GM04504 (cell line): ENCODE results near the gene WWC1.
"Not testable (repeated sequence)": the region's sequence is repeated elsewhere in the genome, so short reads cannot be mapped to it uniquely, and the experiment has no call there.

Experiments
- DNase-seq: peaks from one replicate; pipeline ENCODE4 v3.0.0-alpha.2; 2012; ENCODE audit warnings: low read depth

The WWC1 gene

DNA sequence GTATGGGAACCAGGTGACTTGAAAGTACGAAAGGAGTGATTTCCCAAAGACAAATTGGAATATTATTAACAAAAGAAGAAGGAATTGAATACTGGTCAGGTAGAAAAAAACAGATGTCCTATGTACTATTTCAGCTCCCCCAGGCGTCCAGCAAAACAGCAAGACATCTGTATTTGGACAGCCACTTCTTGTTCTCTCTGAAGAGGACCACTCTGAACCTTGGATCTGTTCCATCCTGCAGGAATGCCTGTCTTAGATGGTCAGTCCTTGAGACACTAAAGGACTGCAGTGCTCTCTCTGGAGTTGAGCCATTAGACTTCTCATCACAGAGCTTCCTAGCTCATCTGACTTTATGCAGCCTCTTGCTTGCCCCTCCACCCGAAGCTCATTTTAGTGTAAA lies 120.4 kb downstream of the WWC1 start:
- DNase-seq, result no peak

DNA sequence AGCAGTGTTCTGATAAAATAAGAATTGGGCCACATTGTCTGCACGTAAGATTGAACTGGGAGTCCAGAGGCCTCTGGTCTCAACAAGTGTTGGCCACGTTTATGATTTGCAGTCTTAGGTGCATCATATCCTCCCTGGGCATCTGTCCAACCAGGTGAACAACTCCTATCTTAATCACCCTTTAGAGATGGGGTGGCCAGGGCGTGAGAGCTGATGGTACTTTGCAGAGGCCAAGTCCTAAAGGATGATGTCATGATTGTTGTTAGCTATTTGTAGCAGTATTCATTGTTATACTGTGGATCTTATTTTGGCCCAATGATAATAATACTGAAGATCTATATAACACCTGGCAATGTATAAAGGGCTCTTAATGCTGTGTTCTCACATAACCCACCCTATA lies 121.6 kb downstream of the WWC1 start:
- no peak for DNase-seq

DNA sequence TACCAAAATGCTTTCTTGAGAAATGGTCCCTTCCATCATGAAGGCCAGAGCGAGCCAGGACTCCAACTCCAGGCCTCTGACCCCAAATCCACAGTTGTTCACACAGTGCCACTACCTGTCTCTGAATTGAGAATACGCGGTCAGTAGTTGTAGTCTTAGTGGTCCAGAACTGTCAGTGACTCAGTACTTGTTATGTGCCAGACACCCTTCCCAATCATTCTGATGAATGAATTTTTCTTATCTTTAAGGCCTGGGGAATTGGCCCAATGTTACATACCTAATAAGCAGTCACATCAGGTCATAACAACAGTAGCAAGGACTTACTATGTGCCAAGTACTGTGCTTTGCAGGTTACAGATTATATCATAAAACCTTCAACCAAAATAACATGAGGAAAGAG lies 122.2 kb downstream of the WWC1 start:
- DNase-seq, result no peak

DNA sequence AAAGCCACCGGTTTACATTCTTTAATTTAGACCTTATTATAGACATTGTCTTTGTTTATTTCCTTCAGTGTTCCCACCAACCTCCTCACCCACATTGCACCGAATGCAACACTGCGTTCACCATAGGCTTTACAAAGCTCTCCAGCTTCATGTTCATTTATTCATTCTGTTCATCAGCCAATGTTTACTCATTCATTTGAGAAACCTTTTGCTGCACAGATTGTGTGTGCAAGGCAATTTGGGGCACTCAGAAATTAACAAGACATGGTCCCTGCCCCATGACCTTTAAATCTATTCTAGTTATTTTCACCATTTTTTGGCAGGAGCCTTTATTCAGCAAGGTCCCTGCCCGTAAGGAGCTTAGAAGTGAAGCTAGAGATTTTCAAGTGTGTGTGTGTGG lies 124.0 kb downstream of the WWC1 start:
- DNase-seq, result no peak

DNA sequence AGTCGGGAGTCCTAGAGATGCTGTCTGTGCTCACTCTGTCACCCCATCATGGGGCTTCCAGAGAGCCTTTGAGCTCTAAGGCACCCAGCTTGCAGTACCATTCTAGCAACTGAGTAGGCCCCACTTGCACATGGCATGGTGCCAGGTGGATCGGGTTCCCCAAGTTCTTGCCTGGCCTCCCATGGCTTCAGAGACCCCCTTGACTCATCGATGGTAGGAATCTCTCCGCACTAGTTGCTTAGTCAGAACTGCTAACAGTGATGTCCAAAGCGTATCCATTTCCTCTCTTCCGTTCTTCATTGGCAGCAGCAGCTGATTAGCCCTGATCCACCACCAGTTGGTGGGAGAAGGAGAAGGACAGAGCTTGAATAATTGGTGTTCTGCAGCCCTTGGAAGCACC lies 124.5 kb downstream of the WWC1 start:
- no peak for DNase-seq

DNA sequence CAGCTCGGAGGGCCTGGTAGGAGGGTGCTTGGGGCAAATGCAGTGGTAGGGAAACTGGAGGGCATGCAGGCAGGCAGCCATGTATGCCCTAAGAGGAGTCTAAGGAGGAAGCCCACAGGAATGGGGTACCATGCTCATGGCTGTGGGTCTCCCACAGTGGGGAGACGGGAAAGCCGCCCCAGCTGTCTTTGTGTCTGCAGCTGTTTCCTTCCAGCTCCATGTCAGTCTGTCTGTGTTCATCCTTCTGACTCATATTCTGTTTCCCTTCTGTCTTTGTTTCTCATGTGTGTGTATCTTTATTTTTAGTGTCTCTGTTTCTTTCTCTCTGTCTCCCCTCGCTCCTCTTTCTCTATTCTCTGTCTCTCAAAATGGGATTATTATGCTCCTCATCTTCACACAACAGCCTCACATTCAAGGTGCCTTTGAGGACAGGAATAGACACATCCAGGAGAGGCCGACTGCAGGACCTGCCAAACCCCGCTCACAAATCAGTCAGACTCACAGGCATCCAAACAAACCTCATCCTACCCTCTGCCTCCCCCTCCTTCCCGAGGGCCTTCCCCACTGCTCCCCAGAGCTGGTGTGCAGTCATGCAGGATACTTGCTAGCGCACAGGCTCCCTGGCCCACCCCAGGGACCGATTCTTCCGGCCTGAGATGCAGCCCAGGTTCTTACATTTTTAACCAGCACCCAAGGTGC lies 126.4 kb downstream of the WWC1 start:
- no peak for DNase-seq

DNA sequence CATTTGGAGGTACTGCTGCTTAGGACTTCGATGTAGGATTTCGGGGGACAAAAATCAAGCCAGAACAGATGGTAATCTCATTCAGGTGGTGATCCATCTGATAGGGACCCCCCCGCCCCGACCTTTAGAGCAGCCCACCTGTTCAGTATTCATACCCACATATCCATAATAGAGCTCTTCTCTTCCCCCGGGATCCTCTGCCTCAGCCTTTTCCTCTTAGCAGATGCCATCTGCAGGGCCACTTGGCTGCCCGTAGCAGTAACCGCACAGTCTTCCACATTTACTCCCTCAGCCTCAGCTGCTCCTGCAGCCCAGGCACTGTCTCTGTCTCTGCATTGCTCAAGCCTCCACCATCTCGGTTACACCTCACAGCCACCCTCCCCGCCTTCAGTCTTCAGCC lies 129.0 kb downstream of the WWC1 start:
- no peak for DNase-seq

DNA sequence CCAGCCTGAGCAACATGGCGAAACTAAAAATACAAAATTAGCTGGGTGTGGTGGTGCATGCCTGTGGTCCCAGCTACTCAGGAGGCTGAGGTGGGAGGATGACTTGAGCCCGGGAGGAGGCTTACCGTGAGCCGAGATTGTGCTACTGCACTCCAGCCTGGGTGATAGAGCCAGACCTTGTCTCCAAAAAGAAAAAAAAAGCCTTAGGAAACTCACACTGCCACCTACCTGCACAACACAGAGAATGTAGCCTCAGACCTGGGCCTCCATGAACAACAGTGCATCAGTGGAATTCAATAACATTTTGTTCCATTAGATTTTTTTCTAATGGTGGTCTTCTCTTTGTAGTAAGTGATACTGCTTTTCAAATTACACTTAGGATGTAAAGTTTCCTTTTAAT lies 131.0 kb downstream of the WWC1 start:
- no peak for DNase-seq

DNA sequence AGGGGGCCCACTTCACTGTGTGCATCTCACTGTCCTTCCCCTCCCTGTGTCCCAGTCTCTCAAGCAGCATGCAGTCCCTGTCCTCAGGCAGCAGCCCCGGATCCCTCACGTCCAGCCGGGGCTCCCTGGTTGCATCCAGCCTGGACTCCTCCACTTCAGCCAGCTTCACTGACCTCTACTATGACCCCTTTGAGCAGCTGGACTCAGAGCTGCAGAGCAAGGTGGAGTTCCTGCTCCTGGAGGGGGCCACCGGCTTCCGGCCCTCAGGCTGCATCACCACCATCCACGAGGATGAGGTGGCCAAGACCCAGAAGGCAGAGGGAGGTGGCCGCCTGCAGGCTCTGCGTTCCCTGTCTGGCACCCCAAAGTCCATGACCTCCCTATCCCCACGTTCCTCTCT lies 132.0 kb downstream of the WWC1 start:
- DNase-seq, result no peak

DNA sequence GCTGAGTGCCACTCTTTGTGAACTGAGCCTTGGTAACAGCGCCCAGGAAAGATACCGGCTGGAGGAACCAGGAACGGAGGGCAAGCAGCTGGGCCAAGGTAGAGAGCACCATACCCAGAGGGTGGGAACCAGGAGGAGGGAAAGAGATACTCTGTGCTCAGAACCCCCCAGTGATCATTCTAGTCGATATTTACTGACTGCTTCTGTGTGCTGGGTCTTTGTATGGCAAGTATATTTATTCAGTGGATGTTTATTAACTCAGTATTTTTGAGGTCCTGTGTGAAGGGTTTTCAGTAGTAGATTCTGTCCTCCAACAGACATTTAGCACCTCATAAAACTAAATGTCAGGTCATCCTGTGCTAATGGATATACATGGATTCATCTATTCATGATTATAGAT lies 132.5 kb downstream of the WWC1 start:
- DNase-seq, result no peak

DNA sequence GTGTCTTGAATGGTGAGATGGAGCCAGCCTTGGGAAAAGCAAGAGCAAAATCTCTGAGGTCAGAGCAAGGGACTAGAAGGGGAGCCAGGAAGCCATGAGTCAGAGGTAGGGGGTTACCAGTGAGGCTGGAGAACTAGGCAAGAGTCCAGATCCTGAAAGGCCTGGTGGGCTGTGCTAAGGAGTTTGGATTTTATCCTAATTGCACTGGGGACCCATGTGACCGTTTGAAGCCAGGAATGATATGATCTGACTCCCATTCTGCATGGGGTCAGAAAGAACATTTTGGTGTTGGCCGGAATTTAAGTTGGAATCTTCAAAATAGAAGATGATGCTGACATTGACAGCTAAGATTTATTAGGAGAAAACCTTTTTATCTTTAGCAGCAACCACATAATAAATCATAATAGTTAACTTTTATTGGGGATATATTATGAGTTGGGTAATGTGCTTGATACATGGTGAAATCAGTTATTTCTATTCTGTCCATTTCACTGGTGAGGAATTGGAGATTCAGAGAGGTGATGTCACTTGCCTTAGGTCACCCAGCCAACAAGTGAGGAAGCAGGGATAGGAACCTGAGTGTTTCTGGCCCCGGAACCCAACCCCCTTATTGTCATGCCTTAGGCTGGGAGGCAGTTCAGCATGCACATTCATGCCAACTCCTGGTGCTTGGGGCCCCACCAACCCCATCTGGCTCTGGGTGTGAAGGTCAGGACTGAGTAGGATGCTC lies 133.3 kb downstream of the WWC1 start:
- DNase-seq, result no peak

DNA sequence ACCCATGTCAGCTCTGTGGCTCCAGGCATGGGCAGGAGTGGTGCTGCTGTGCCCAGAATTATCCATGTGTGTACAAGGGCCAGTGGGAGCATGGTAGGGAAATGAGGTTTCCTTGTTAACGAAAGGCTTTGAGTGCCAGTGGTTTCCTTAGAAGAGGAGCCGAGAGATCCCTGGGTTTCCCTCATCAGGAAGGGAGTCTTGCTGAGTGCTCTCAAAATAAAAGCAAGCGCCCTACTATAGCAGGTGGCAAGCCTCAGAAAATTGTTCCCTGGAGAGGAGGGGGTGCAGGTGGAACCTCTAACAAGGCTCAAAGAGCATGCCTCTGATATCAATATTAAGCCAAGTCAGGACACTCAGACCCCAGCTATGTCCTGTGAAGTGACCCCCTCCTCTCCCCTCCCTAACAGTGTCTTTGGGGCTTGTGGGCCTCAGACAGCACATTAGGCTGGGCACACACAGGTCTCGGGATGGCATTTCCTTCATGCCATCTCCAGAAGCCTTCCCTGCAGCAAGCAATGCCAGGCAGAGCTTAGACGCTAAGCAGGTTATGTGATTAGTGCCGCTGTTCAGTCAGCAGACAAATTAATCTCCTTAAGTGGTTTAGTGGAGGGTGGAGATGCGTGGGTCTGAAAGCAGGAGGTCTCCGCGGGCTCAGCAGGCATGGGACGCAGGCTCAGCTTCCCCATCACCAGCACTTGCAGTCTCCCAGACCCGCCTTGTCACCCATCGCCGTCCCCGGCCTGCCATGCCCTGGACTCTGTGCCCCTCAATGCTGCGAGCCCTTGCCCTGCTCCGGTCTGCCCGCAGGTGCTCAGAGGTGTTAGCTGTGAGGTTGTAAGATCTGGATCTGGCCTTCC lies 134.8 kb downstream of the WWC1 start:
- no peak for DNase-seq

DNA sequence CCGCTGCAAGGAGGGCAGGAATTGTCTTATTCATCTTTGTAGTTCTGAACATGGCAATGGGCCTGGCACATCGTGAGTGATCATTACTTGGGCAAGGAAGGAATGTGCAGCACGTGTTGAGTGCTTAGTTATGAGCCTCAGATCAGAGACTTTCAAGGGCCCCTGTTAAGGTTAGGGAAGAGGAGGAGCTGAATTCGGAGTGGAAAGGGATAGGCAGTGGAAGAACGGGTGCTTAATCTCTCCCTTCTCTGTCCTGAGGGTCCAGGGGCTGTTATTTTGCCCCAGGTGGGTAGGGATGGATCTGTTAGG lies 135.4 kb downstream of the WWC1 start:
- DNase-seq, result no peak

DNA sequence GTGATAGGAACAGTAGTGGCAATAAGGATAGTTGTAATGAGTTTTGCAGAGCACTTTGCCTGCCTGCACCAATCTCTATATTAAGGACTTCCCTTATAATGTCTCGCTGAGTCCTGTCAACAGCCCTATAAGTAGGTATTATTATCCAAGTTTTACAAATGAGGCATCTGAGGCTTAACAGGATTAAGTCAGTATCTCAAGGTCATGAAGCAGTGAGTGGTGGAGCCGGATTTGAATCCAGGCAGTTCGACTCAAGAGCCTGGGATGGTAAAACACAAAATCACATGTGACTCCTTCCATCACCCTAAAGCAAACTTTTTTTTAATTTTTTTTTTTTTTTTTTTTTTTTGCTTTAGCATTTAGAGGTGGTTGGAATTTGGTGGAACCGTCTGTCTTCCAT lies 135.8 kb downstream of the WWC1 start:
- no peak for DNase-seq

DNA sequence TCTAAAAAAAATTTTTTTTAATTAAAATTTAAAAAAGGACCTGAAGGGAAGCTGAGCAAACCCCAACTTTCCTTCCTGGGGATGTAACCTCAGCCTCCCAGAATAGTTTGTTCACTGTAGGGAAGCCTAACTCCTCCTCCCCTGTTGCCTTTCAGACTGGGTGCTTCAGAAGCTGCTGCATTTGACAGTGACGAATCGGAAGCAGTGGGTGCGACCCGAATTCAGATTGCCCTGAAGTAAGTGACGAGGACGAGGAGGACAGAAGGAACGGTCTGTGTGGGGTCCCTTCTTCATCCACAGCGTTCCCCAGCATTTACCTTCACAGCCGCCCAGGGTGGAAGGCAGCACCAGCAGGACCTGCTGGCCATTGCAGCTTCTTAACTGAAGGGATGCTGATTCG lies 137.1 kb downstream of the WWC1 start:
- DNase-seq, result no peak

DNA sequence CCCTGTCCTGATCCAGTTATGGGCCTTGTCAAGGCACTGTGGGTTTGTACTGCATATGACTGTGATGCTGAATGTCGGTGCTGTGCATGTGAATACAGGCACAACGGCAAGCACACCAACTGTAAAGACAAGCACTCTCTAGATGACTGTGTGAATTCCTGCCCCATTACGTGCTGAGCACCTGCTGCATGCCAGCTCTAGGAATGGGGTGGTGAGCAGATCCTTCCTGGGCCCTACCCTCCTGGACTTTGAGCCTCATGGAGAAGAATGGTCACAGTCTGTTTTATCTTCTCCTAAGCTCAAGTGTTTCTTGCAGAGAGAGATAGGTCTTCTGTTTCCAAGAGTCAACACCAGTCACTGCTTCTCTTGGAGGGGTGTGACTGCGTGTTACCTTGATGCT lies 138.9 kb downstream of the WWC1 start:
- DNase-seq, result no peak

DNA sequence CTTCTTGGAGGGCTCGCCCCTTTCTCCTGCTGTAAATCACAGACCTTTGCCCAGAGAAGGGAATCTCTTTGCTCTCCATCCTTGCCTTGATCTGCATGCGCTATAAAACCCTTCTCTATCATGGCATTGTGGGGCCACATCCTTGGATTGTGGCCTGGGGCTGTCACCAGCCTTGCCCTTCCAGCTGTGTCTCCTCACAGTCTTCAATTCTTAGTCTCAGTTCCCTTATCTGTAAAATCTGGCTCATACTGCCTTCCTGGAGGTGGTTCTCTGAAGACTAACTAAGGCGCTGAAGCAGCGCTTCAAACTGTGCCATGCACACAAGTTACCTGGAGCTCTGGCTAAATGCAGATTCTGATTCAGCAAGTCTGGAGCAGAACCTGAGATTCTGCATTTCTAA lies 141.5 kb downstream of the WWC1 start:
- no peak for DNase-seq

DNA sequence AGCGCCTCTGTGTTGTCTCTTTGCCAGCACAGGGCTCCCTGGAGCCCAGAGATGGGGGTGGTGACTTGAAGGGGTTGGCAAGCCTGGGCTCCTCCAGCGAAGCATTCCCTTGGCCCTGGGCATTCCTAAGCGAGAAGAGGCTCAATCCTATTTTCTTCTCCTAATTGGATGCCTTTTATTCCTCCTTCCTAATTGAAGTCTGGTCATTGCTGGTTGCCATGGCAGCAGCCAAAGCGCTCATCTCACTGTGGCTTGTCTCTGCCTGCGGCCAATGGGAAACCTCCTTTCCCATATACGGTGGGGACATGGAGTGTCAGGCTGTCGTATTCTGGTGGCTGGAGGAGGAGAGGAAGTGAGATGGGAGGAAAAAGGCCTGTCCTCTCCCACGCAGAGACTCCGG lies 142.6 kb downstream of the WWC1 start:
- DNase-seq, result no peak

DNA sequence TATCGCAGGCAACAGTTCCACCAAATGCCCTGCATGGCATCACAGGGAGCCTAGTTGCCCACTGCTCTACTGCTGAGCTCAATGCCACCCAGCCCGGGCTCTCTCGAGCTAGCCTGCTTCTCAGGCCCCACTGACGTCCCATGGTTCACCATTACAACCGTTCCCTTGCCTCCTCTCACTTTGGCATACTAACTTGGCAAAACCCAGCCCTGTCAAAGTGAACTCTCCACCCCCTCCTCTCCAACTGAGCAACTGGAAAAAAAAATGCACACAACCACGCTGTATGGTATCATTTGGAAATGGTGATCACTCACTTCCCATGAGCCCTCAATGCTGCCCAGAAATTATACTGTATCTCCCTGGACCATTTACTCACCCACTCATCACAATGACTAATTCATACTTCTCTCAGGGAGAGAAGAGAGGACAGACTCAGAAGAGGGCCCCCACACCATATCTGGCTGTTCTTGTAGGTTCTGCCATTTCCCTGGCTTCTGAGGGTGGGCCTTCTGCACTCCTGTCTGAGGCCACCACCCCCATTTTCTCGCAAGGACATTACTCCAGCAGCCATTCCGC lies 143.4 kb downstream of the WWC1 start:
- no peak for DNase-seq

DNA sequence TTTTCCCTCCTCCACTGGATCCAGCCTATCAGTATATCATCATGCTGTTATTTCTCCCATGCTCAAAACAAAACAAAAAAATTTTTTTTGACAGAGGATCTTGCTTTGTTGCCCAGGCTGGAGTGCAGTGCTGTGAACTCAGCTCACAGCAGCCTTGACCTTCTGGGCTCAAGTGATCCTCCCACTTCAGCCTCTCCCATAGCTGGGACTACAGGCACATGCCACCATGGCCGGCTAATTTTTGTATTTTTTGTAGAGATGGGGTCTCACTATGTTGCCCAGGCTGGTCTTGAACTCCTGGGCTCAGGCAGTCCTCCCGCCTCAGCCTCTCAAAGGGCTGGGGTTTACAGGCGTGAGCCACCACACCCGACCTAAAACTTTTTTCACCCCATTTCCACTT lies 143.9 kb downstream of the WWC1 start:
- not testable (repeated sequence) for DNase-seq

DNA sequence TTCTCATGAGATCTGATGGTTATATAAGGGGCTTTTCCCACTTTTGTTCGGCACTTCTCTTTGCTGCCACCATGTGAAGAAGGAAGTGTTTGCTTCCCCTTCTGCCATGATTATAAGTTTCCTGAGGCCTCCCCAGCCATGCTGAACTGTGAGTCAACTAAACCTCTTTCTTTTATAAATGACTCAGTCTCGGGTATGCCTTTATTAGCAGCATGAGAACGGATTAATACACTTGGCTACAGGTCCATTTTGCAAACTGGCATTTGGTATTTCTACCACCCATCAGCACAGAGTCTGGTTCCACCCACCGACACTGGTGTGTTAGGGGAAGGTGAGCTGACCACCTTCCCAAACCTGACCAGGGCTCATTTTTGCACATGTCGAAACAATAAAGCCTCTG lies 146.9 kb downstream of the WWC1 start:
- DNase-seq, result no peak

DNA sequence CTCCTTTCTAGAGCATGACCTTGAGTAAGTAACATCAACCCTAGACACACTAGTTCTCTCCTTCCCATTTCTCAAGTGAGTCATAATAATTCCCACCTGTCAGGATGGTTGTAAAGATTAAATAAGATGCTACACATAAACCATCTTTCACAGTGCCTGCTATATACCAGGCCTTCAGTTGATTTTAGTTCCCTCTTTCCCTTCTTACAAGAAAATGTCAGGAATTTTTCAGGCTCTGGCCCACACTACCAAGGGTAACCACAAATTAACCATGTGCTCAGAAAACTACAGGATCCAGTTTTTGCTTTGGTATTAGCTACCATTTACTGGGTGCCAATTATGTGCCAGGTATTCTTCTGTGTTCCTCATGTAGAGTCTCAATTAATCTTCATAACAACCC lies 152.1 kb downstream of the WWC1 start:
- DNase-seq, result no peak
